GM18505 (cell line): ENCODE results near the gene SPACA7.
"Not testable (repeated sequence)": the region's sequence is repeated elsewhere in the genome, so short reads cannot be mapped to it uniquely, and the experiment has no call there.

Source experiments
- ATAC-seq: cut with Tn5 transposase; IDR thresholded peaks from one replicate; pipeline ENCODE4 v1.9.1; 2021; ENCODE audit not compliant: unreplicated experiment
- POLR2A ChIP-seq: IDR thresholded peaks from 4 replicates; pipeline ENCODE4 v1.6.1; 2011; ENCODE audit warnings: borderline replicate concordance; ENCODE audit not compliant: insufficient read depth, insufficient read length; ENCODE audit errors: extremely low read depth

SPACA7 gene

GRCh38 chr13:112416647-112417046 lies 40.5 kb downstream of the SPACA7 start:
- no peak for ATAC-seq
- TF ChIP-seq POLR2A: no peak

- ATAC-seq: no peak
- TF ChIP-seq POLR2A: no peak
Measured at GRCh38 chr13:112417079-112417478, 40.9 kb downstream of the SPACA7 start.

- no peak for TF ChIP-seq POLR2A
- no peak for ATAC-seq
Measured at GRCh38 chr13:112424098-112424497, 47.9 kb downstream of the SPACA7 start.

- TF ChIP-seq POLR2A: no peak
- no peak for ATAC-seq
Measured at GRCh38 chr13:112428704-112429103, 52.5 kb downstream of the SPACA7 start.

GRCh38 chr13:112431734-112432133 lies 55.6 kb downstream of the SPACA7 start:
- TF ChIP-seq POLR2A: no peak
- no peak for ATAC-seq

GRCh38 chr13:112432734-112433133 lies 56.6 kb downstream of the SPACA7 start:
- not testable (repeated sequence) for ATAC-seq

GRCh38 chr13:112433517-112433916 lies 57.4 kb downstream of the SPACA7 start:
- not testable (repeated sequence) for ATAC-seq

GRCh38 chr13:112434032-112434431 lies 57.9 kb downstream of the SPACA7 start:
- ATAC-seq: no peak
- no peak for TF ChIP-seq POLR2A

GRCh38 chr13:112434937-112435523 lies 58.9 kb downstream of the SPACA7 start:
- ATAC-seq: no peak
- no peak for TF ChIP-seq POLR2A

GRCh38 chr13:112435973-112436372 lies 59.8 kb downstream of the SPACA7 start:
- ATAC-seq: no peak

GRCh38 chr13:112438094-112438493 lies 61.9 kb downstream of the SPACA7 start:
- TF ChIP-seq POLR2A: no peak

More at GRCh38 chr13:112435973-112436372, 59.8 kb downstream of the SPACA7 start:
- no peak for TF ChIP-seq POLR2A

GRCh38 chr13:112438515-112438914 lies 62.4 kb downstream of the SPACA7 start:
- no peak for TF ChIP-seq POLR2A
- ATAC-seq: no peak

More at GRCh38 chr13:112438094-112438493, 61.9 kb downstream of the SPACA7 start:
- ATAC-seq: no peak

- TF ChIP-seq POLR2A: no peak
- no peak for ATAC-seq
Measured at GRCh38 chr13:112441226-112441625, 65.1 kb downstream of the SPACA7 start.

GRCh38 chr13:112441779-112442310 lies 65.7 kb downstream of the SPACA7 start:
- TF ChIP-seq POLR2A: no peak
- no peak for ATAC-seq
